Measurements from ENCODE around the gene PDGFA. TPM values are rescaled to one million over a fixed set of nuclear protein-coding genes. Genes with fewer than 3 reads are reported as not detected.
A peak's percentile ranks its signal among the peaks of the same experiment; 100 is the strongest.

Gene PDGFA
- total and polyA plus RNA-seq, 2 experiments from 2014 or later = 4.7 to 8.4 TPM

GRCh38 chr7:471191-471865, 48.3 kb downstream of the PDGFA start:
- H3K36me3 ChIP-seq (ENCODE audit: low read depth) = no peaks in the 10 kb centered on the region
- DNase-seq = no peak
- WGBS, 2 experiments (ENCODE audit: low coverage in 1 of 2, low lambda C conversion rate in 2 of 2, missing lambda C conversion rate in 2 of 2) = 47 to 51% methylated on average over 15 to 21 of the region's 21 CpGs
- H2AFZ ChIP-seq = peak overlapping the region; percentile 70
- peaks cover 17% of the 10 kb centered on the region; the same call in 1 of the 2 replicates for H3K4me1 ChIP-seq (ENCODE audit: insufficient read depth)
- H3K27ac ChIP-seq = peak overlapping the region; percentile 66
- TF ChIP-seq EZH2phosphoT487 (IDR thresholded peaks at IDR 0.05; ENCODE audit: insufficient read depth, low read depth) = no peak
- TF ChIP-seq EZH2 (IDR thresholded peaks at IDR 0.05; ENCODE audit: insufficient read depth, poor library complexity, severe bottlenecking) = no peak
- in situ Hi-C loops (cut with MboI) = no loop called here
- no peaks in the 10 kb centered on the region for H4K20me1 ChIP-seq (ENCODE audit: insufficient read depth)
- peaks cover 10% of the 10 kb centered on the region; the same call in 1 of the 2 replicates for H3F3A ChIP-seq (ENCODE audit: insufficient read depth)
- H3K9me2 ChIP-seq (ENCODE audit: insufficient read depth) = no peaks in the 10 kb centered on the region
- H3K9me3 ChIP-seq (ENCODE audit: low read depth) = no peaks in the 10 kb centered on the region
- no peaks in the 10 kb centered on the region for H3K79me2 ChIP-seq (ENCODE audit: insufficient read depth)
- peak overlapping the region; percentile 49 for H3K9ac ChIP-seq
- no peak overlapping the region for H3K4me3 ChIP-seq
- H3K4me2 ChIP-seq (ENCODE audit: unreplicated experiment) = no peak overlapping the region
- H3K27me3 ChIP-seq (replicated peaks; ENCODE audit: insufficient read depth) = no peaks in the 10 kb centered on the region

GRCh38 chr7:469563-469961, 50.1 kb downstream of the PDGFA start:
- H3K27me3 ChIP-seq (replicated peaks; ENCODE audit: insufficient read depth) = no peaks in the 10 kb centered on the region
- H3K4me3 ChIP-seq = no peak overlapping the region
- no peak overlapping the region for H2AFZ ChIP-seq
- WGBS, 2 experiments (ENCODE audit: low coverage in 1 of 2, low lambda C conversion rate in 2 of 2, missing lambda C conversion rate in 2 of 2) = 93 to 96% methylated on average over 16 to 17 of the region's 17 CpGs
- no peaks in the 10 kb centered on the region for H4K20me1 ChIP-seq (ENCODE audit: insufficient read depth)
- H3K27ac ChIP-seq = no peak overlapping the region
- no peak for TF ChIP-seq EZH2 (IDR thresholded peaks at IDR 0.05; ENCODE audit: insufficient read depth, poor library complexity, severe bottlenecking)
- TF ChIP-seq EZH2phosphoT487 (IDR thresholded peaks at IDR 0.05; ENCODE audit: insufficient read depth, low read depth) = no peak
- no peaks in the 10 kb centered on the region for H3K36me3 ChIP-seq (ENCODE audit: low read depth)
- H3K9me2 ChIP-seq (ENCODE audit: insufficient read depth) = no peaks in the 10 kb centered on the region
- peaks cover 17% of the 10 kb centered on the region; the same call in 1 of the 2 replicates for H3K4me1 ChIP-seq (ENCODE audit: insufficient read depth)
- H3K4me2 ChIP-seq (ENCODE audit: unreplicated experiment) = no peak overlapping the region
- no peak overlapping the region for H3K9ac ChIP-seq
- no peak for DNase-seq
- H3F3A ChIP-seq (ENCODE audit: insufficient read depth) = peaks cover 10% of the 10 kb centered on the region; the same call in 1 of the 2 replicates
- H3K79me2 ChIP-seq (ENCODE audit: insufficient read depth) = no peaks in the 10 kb centered on the region
- in situ Hi-C loops (cut with MboI) = no loop called here
- no peaks in the 10 kb centered on the region for H3K9me3 ChIP-seq (ENCODE audit: low read depth)

- peak; percentile 58 for DNase-seq
- Histone ChIP-seq H4K20me1 (ENCODE audit: insufficient read depth) (no peaks in the 10 kb centered on the region), H3K27me3 (replicated peaks; ENCODE audit: insufficient read depth) (no peaks in the 10 kb centered on the region), H2AFZ (no peak overlapping the region), H3F3A (ENCODE audit: insufficient read depth) (peaks cover 10% of the 10 kb centered on the region; the same call in 1 of the 2 replicates), H3K4me3 (no peak overlapping the region), H3K36me3 (ENCODE audit: low read depth) (no peaks in the 10 kb centered on the region), H3K9me3 (ENCODE audit: low read depth) (no peaks in the 10 kb centered on the region), H3K9ac (no peak overlapping the region), H3K27ac (peak overlapping the region; percentile 21; the same call in 1 of the 2 replicates), H3K4me1 (ENCODE audit: insufficient read depth) (peaks cover 17% of the 10 kb centered on the region; the same call in 1 of the 2 replicates), H3K4me2 (ENCODE audit: unreplicated experiment) (no peak overlapping the region), H3K9me2 (ENCODE audit: insufficient read depth) (no peaks in the 10 kb centered on the region), H3K79me2 (ENCODE audit: insufficient read depth) (no peaks in the 10 kb centered on the region)
- no peak for TF ChIP-seq EZH2phosphoT487 (IDR thresholded peaks at IDR 0.05; ENCODE audit: insufficient read depth, low read depth)
- no peak for TF ChIP-seq EZH2 (IDR thresholded peaks at IDR 0.05; ENCODE audit: insufficient read depth, poor library complexity, severe bottlenecking)
- WGBS, 2 experiments (ENCODE audit: low coverage in 1 of 2, low lambda C conversion rate in 2 of 2, missing lambda C conversion rate in 2 of 2) = 59 to 61% methylated on average over 16 of the region's 16 CpGs
- in situ Hi-C loops (cut with MboI) = no loop called here
Measured at GRCh38 chr7:468681-469562, 50.7 kb downstream of the PDGFA start.

DNA sequence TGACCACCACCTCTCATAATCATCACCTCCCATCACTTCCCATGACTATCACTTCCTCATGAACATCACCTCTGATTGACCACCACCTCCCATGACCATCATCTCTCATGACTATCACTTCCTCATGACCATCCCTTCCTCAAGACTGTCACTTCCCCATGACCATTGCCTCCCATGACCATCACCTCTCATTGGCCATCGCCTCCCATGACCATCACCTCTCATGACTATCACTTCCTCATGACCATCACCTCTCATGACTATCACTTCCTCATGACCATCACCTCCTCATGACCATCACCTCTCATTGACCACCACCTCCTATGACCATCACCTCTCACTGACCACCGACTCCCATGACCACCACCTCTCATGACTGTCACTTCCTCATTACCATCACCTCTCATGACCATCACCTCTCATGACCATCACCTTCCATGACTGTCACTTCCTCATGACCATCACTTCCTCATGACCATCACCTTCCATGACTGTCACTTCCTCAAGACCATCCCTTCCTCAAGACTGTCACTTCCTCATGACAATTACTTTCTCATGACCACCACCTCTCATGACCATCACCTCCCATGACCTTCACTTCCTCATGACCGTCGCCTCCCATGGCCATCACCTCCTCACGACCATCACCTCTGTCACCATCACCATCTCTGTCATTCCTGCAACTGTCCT, 51.6 kb downstream of the PDGFA start:
- Histone ChIP-seq H3F3A (ENCODE audit: insufficient read depth) (peaks cover 10% of the 10 kb centered on the region; the same call in 1 of the 2 replicates), H3K9me2 (ENCODE audit: insufficient read depth) (no peaks in the 10 kb centered on the region), H3K4me1 (ENCODE audit: insufficient read depth) (peaks cover 17% of the 10 kb centered on the region; the same call in 1 of the 2 replicates), H3K27ac (no peak overlapping the region), H2AFZ (no peak overlapping the region), H3K79me2 (ENCODE audit: insufficient read depth) (no peaks in the 10 kb centered on the region), H3K27me3 (replicated peaks; ENCODE audit: insufficient read depth) (no peaks in the 10 kb centered on the region), H3K9me3 (ENCODE audit: low read depth) (no peaks in the 10 kb centered on the region), H3K9ac (no peak overlapping the region), H4K20me1 (ENCODE audit: insufficient read depth) (no peaks in the 10 kb centered on the region), H3K36me3 (ENCODE audit: low read depth) (no peaks in the 10 kb centered on the region), H3K4me2 (ENCODE audit: unreplicated experiment) (no peak overlapping the region), H3K4me3 (no peak overlapping the region)
- no peak for DNase-seq
- 87 to 94% methylated on average over 3 to 5 of the region's 5 CpGs for WGBS, 2 experiments (ENCODE audit: low coverage in 1 of 2, low lambda C conversion rate in 2 of 2, missing lambda C conversion rate in 2 of 2)
- in situ Hi-C loops (cut with MboI) = no loop called here
- TF ChIP-seq EZH2 (IDR thresholded peaks at IDR 0.05; ENCODE audit: insufficient read depth, poor library complexity, severe bottlenecking) = no peak
- no peak for TF ChIP-seq EZH2phosphoT487 (IDR thresholded peaks at IDR 0.05; ENCODE audit: insufficient read depth, low read depth)

All from GM23248 (cell line).